Gastrocnemius medialis (tissue), 4 donors: ENCODE measurements around the gene RPP25L.

Source experiments
- POLR2A ChIP-seq, 2 donors: fragments of 450-650 bp; IDR thresholded peaks; one replicate each; pipeline ENCODE4 v1.6.1; 2017; ENCODE audit warnings: antibody characterized with exemption in 2 of 2, mild to moderate bottlenecking in 2 of 2, moderate library complexity in 2 of 2
- TF ChIP-seq, protein P1 (sequence below), 5 experiments: fragments of 450-650 bp in 3 of 5; fragments of 200-600 bp in 2 of 5; sonication (generic) in 2 of 5; IDR thresholded peaks in 4 of 5; conservative IDR thresholded peaks in 1 of 5; 1 replicate in 4 of 5; 2 replicates in 1 of 5; pipeline ENCODE4 v1.5.1; 2016 to 2019; ENCODE audit warnings: antibody characterized with exemption in 5 of 5, mild to moderate bottlenecking in 3 of 5, moderate library complexity in 3 of 5

DNA sequence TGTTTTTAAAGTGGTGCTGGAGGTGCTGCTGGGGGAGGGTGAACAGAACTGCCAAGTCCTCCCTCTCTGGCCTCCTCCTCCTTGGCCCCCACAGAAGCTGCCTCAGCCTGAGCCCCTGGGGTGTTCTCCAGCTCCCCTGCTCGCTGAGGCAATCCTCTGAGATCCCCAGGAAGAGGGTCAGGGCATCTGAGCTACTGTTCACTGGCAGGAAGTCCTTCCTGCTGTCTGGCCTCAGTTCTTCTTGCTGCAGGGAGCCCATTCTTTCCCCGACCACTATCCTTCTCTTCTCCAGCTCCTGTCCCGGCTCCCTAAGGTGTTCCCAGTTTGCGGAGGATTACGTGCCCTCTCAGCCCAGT lies 32.1 kb downstream of the RPP25L start:
- no peak for TF ChIP-seq POLR2A (IDR thresholded peaks at IDR 0.05)
- TF ChIP-seq, protein P1, sequence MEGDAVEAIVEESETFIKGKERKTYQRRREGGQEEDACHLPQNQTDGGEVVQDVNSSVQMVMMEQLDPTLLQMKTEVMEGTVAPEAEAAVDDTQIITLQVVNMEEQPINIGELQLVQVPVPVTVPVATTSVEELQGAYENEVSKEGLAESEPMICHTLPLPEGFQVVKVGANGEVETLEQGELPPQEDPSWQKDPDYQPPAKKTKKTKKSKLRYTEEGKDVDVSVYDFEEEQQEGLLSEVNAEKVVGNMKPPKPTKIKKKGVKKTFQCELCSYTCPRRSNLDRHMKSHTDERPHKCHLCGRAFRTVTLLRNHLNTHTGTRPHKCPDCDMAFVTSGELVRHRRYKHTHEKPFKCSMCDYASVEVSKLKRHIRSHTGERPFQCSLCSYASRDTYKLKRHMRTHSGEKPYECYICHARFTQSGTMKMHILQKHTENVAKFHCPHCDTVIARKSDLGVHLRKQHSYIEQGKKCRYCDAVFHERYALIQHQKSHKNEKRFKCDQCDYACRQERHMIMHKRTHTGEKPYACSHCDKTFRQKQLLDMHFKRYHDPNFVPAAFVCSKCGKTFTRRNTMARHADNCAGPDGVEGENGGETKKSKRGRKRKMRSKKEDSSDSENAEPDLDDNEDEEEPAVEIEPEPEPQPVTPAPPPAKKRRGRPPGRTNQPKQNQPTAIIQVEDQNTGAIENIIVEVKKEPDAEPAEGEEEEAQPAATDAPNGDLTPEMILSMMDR (IDR thresholded peaks at IDR 0.05 in 4 of 5, conservative IDR thresholded peaks at IDR 0.05 in 1 of 5), result no peak
